Loucy (cell line): Measurements from ENCODE around the gene FADS3.

Experiments used
- EZH2phosphoT487 ChIP-seq: fragments of 200-600 bp; IDR thresholded peaks from 2 replicates; pipeline ENCODE4 v1.6.1; 2018; ENCODE audit warnings: antibody characterized with exemption, mild to moderate bottlenecking, moderate library complexity, borderline replicate concordance
- TF ChIP-seq, protein P1 (sequence below): fragments of 200-600 bp; sonication (generic); conservative IDR thresholded peaks from 2 replicates; pipeline ENCODE4 v1.5.1; 2014; ENCODE audit warnings: mild to moderate bottlenecking, antibody characterized with exemption, low read length

DNA sequence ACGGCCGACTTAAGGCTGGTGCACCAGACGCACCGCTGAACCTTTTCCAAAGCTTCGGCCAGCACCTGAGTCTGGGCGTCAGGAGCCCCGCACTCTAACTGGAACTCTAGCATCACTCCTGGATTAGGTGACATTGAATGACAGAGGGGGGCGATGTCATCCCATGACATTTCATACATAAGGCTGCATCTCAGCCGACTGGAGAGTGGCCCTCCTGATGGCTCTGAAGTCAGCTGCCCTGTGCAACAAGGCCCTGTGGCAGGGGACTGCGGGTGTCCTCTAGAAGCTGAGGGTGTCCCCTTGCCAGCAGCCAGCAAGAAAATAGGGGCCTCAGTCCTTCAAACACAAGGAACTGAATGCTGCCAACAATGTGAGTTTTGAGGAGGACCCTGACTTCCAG is 10.1 kb upstream of the FADS3 start:
- TF ChIP-seq, protein P1, sequence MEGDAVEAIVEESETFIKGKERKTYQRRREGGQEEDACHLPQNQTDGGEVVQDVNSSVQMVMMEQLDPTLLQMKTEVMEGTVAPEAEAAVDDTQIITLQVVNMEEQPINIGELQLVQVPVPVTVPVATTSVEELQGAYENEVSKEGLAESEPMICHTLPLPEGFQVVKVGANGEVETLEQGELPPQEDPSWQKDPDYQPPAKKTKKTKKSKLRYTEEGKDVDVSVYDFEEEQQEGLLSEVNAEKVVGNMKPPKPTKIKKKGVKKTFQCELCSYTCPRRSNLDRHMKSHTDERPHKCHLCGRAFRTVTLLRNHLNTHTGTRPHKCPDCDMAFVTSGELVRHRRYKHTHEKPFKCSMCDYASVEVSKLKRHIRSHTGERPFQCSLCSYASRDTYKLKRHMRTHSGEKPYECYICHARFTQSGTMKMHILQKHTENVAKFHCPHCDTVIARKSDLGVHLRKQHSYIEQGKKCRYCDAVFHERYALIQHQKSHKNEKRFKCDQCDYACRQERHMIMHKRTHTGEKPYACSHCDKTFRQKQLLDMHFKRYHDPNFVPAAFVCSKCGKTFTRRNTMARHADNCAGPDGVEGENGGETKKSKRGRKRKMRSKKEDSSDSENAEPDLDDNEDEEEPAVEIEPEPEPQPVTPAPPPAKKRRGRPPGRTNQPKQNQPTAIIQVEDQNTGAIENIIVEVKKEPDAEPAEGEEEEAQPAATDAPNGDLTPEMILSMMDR = no peak
- TF ChIP-seq EZH2phosphoT487 = no peak
